Osteoblast (primary cell): ENCODE data around the gene FBXO9. TPM values are rescaled to one million over a fixed set of nuclear protein-coding genes. Genes with fewer than 3 reads are reported as not detected.

Experiments
- DNase-seq: peaks from one replicate; pipeline ENCODE4 v3.0.0; 2011; ENCODE audit warnings: low spot score, mixed read lengths; ENCODE audit not compliant: insufficient read length; ENCODE audit errors: missing footprints
- H2AFZ ChIP-seq: 2 replicates; pipeline ENCODE4 v1.6.0; 2011; ENCODE audit warnings: mild to moderate bottlenecking, low read length
- H3K27ac ChIP-seq: 2 replicates; pipeline ENCODE4 v1.5.1; 2011; ENCODE audit warnings: mild to moderate bottlenecking, low read depth, low read length, moderate library complexity
- H3K27me3 ChIP-seq: 2 replicates; pipeline ENCODE4 v1.6.0; 2012; ENCODE audit warnings: mild to moderate bottlenecking, control low read depth, inconsistent platforms, low read length, moderate library complexity; ENCODE audit not compliant: insufficient read depth
- H3K36me3 ChIP-seq: 2 replicates; pipeline ENCODE4 v1.5.1; 2011; ENCODE audit warnings: mild to moderate bottlenecking, low read length, control low read depth, moderate library complexity; ENCODE audit not compliant: insufficient read depth
- H3K4me1 ChIP-seq: 2 replicates; pipeline ENCODE4 v1.5.1; 2011; ENCODE audit warnings: mild to moderate bottlenecking, low read length, control low read depth, moderate library complexity; ENCODE audit not compliant: insufficient read depth
- H3K4me2 ChIP-seq: 2 replicates; pipeline ENCODE4 v1.6.0; 2011; ENCODE audit warnings: mild to moderate bottlenecking, low read length; ENCODE audit not compliant: insufficient read depth
- H3K4me3 ChIP-seq: fragments of 200-600 bp; sonication (generic); 3 replicates; pipeline ENCODE4 v1.5.1; 2012; ENCODE audit warnings: mild to moderate bottlenecking, low read length, inconsistent platforms; ENCODE audit not compliant: insufficient read depth
- H3K79me2 ChIP-seq: 2 replicates; pipeline ENCODE4 v1.6.0; 2012; ENCODE audit warnings: mild to moderate bottlenecking, low read length, control low read depth, inconsistent platforms; ENCODE audit not compliant: insufficient read depth
- H3K9me3 ChIP-seq: 2 replicates; pipeline ENCODE4 v1.5.1; 2011; ENCODE audit warnings: low read depth, low read length, control low read depth
- H4K20me1 ChIP-seq: 2 replicates; pipeline ENCODE4 v1.6.0; 2012; ENCODE audit warnings: mild to moderate bottlenecking, low read length, control low read depth; ENCODE audit not compliant: insufficient read depth
- total RNA-seq: library from RNA; depleted of rRNA; stranded (reverse); fragments of >200 nt; gene quantifications from 2 replicates; pipeline ENCODE4 v1.2.3, GENCODE V29; 2012
- TF ChIP-seq, protein P1 (sequence below): IDR thresholded peaks from 2 replicates; pipeline ENCODE4 v1.5.1; 2011; ENCODE audit warnings: mild to moderate bottlenecking, low read depth, low read length, moderate library complexity; ENCODE audit errors: extremely low read depth

The FBXO9 gene
- total RNA-seq, 1 donor, result 53.6 TPM

DNA sequence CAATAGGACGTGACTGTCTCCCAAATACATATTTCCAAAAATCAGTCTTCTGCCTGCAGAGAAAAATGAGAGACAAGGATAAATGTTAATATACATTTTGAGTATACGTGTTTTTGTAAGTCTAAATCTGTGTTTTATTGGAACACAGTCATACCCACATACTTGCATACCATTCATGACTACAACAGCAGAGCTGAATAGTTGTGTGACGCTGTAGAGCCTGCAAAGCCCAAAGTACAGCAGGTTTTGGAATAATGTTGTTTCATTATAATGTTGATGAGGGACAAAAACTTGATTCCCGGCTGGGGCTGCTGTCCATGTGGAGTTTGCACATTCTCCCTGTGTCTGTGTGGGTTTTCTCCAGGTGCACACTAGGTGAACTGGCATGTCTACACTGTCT lies 23.8 kb upstream of the FBXO9 start:
- TF ChIP-seq, protein P1, sequence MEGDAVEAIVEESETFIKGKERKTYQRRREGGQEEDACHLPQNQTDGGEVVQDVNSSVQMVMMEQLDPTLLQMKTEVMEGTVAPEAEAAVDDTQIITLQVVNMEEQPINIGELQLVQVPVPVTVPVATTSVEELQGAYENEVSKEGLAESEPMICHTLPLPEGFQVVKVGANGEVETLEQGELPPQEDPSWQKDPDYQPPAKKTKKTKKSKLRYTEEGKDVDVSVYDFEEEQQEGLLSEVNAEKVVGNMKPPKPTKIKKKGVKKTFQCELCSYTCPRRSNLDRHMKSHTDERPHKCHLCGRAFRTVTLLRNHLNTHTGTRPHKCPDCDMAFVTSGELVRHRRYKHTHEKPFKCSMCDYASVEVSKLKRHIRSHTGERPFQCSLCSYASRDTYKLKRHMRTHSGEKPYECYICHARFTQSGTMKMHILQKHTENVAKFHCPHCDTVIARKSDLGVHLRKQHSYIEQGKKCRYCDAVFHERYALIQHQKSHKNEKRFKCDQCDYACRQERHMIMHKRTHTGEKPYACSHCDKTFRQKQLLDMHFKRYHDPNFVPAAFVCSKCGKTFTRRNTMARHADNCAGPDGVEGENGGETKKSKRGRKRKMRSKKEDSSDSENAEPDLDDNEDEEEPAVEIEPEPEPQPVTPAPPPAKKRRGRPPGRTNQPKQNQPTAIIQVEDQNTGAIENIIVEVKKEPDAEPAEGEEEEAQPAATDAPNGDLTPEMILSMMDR, result no peak
- H3K27ac ChIP-seq, result peak overlapping the region; percentile 96
- no peaks in the 10 kb centered on the region for H3K27me3 ChIP-seq
- DNase-seq, result peak; percentile 46
- peak overlapping the region; percentile 82 for H3K4me2 ChIP-seq
- H3K4me3 ChIP-seq, result peak overlapping the region; percentile 44
- peaks cover 16% of the 10 kb centered on the region for H3K36me3 ChIP-seq
- H2AFZ ChIP-seq, result no peak overlapping the region
- H3K79me2 ChIP-seq, result peaks cover 5% of the 10 kb centered on the region
- H3K4me1 ChIP-seq, result peaks cover 43% of the 10 kb centered on the region
- H4K20me1 ChIP-seq, result no peaks in the 10 kb centered on the region
- H3K9me3 ChIP-seq, result no peaks in the 10 kb centered on the region

DNA sequence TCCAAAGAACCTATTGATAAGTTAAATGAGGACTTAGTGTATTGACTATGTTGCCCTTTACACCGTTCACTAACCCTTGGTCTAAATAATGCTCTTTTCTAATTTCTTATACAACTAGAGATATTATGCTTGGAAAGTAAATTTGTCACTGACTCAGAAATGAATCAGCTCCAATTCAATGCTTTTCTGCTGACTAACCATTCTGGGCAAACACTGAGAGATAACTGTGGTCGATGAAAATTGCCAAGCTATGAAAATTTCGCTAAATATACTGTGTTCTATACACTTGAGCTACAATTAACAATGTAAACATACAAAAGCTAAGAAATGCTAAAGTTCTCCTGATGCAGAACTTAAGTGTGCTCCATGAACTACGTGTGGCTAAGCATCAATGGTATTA lies 23.1 kb upstream of the FBXO9 start:
- Histone ChIP-seq H3K4me2 (peak overlapping the region; percentile 82), H3K27ac (peak overlapping the region; percentile 96), H3K4me3 (no peak overlapping the region), H3K9me3 (no peaks in the 10 kb centered on the region), H3K79me2 (peaks cover 11% of the 10 kb centered on the region), H3K36me3 (peaks cover 16% of the 10 kb centered on the region), H3K27me3 (no peaks in the 10 kb centered on the region), H4K20me1 (no peaks in the 10 kb centered on the region), H3K4me1 (peaks cover 43% of the 10 kb centered on the region), H2AFZ (no peak overlapping the region)
- TF ChIP-seq, protein P1, result no peak
- peak; percentile 50 for DNase-seq

DNA sequence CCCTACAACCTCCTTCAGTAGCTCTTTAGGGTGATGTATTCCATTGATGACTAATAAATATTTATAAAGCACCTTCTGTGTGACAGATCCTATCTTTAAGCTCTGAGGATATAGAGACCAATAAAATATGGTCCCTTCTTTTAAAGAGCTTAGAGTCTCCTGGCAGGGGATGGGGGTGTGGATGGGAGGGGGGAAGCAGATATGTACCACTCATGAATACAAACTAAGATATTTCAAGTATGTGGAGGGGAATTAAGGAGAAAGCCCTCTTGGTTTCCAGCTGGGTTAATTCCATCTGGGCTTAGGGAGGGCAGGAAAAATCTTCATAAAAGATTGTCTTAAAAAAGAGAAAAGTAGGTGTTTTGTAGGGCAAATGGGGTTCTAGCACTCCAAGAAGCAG lies 21.6 kb upstream of the FBXO9 start:
- Histone ChIP-seq H2AFZ (no peak overlapping the region), H3K4me2 (peak overlapping the region; percentile 49), H3K79me2 (peaks cover 11% of the 10 kb centered on the region), H3K27ac (peak overlapping the region; percentile 96), H3K4me1 (peaks cover 54% of the 10 kb centered on the region), H3K4me3 (no peak overlapping the region), H3K27me3 (no peaks in the 10 kb centered on the region), H3K9me3 (no peaks in the 10 kb centered on the region), H4K20me1 (no peaks in the 10 kb centered on the region), H3K36me3 (peaks cover 16% of the 10 kb centered on the region)
- DNase-seq, result peak; percentile 52
- TF ChIP-seq, protein P1, result no peak

DNA sequence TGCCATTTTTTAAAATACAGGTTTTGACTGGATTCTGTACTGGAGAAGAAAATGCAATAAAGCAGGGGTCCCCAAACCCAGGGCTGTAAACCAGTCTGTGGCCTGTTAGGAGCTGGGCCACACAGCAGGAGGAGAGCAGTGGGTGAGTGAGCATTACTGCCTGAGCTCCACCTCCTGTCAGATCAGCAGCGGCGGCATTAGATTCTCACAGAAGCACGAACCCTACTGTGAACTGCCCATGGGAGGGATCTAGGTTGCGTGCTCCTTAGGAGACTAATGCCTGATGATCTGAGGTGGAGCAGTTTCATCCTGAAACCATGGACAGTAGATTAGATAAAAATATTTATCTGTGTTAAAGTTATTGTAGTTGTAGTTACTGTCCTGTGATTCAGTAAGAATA lies 21.1 kb upstream of the FBXO9 start:
- Histone ChIP-seq H3K9me3 (no peaks in the 10 kb centered on the region), H3K79me2 (peaks cover 11% of the 10 kb centered on the region), H3K4me3 (no peak overlapping the region), H3K4me2 (peak overlapping the region; percentile 49), H3K27me3 (no peaks in the 10 kb centered on the region), H3K36me3 (peaks cover 16% of the 10 kb centered on the region), H2AFZ (no peak overlapping the region), H3K27ac (peak overlapping the region; percentile 96), H3K4me1 (peaks cover 59% of the 10 kb centered on the region), H4K20me1 (no peaks in the 10 kb centered on the region)
- TF ChIP-seq, protein P1, result no peak
- no peak for DNase-seq
